HT1080 (cell line): ENCODE data around the gene KLF11. TPM values are rescaled to one million over a fixed set of nuclear protein-coding genes. Genes with fewer than 3 reads are reported as not detected.
"Not testable (repeated sequence)": the region's sequence is repeated elsewhere in the genome, so short reads cannot be mapped to it uniquely, and the experiment has no call there.

ENCODE experiments used
- DNase-seq: peaks from one replicate; pipeline ENCODE4 v3.0.0-alpha.2; 2015; ENCODE audit warnings: low read depth
- total RNA-seq: library from RNA; depleted of rRNA; stranded (reverse); fragments of >200 nt; shearing (Covaris generic); gene quantifications from 2 replicates; pipeline ENCODE4 v1.2.3, GENCODE V29; 2014

Gene KLF11
- total RNA-seq, 1 experiment from 2014 or later, result 3.7 TPM

- DNase-seq, result no peak
Observed at GRCh38 chr2:10009271-10009810, 34.0 kb upstream of the KLF11 start.

DNA sequence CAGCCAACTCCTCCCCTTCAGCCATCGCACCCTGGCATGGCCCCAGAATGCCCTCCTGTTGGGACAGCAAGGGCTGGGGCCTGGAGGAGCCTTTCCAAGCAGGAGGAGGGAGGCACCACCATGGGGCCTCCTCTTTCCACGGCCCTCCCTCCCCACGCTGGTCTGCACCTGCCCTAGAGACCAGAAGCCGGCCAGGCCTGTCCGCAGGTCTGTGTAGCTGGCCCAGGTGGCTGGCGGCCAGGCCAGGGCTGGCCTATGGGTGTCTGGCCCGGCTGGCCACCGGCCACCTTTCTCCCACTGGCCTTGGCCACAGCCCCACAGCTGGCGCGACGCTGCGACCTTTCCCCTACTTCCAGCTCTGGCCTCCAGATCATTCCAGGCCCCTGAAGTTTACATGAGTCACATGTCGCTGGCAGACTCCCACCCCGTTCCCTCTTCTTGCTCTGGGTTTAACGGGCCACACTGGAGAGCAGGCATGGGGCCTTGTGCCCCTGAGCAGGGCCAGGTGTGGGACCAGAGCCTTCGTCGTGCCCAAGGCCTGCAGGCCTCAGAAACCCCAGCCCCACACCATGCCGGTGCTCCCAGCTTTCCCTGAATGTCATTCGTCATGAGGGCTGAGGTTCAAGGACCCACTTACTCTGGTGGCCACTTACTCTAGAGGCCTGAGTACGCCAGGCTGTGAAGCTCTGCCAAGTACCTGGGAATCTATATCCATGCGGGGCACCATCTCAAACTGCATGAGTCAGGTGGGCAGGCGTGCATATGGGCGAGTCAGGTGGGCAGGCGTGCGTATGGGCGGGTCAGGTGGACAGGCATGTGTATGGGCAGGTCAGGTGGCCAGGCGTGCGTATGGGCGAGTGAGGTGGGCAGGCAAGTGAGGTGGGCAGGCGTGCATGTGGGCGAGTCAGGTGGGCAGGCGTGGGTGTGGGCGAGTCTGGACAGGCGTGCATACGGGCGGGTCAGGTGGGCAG is 33.3 kb upstream of the KLF11 start:
- no peak for DNase-seq

DNA sequence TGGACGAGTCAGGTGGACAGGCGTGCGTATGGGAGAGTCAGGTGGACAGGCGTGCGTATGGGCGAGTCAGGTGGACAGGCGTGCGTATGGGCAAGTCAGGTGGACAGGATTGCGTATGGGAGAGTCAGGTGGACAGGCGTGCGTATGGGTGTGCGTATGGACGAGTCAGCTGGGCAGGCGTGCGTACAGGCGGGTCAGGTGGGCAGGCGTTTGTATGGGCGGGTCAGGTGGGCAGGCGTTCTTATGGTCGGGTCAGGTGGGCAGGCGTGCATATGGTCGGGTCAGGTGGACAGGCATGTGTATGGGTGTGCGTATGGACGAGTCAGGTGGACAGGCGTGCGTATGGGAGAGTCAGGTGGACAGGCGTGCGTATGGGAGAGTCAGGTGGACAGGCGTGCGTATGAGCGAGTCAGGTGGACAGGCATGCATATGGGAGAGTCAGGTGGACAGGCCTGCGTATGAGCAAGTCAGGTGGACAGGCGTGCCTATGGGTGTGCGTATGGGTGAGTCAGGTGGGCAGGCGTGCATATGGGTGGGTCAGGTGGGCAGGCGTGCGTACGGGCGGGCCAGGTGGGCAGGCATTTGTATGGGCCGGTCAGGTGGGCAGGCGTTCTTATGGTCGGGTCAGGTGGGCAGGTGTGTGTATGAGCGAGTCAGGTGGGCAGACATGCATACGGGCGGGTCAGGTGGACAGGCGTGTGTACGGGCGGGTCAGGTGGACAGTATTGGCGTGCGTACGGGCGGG is 32.3 kb upstream of the KLF11 start:
- DNase-seq, result not testable (repeated sequence)

DNA sequence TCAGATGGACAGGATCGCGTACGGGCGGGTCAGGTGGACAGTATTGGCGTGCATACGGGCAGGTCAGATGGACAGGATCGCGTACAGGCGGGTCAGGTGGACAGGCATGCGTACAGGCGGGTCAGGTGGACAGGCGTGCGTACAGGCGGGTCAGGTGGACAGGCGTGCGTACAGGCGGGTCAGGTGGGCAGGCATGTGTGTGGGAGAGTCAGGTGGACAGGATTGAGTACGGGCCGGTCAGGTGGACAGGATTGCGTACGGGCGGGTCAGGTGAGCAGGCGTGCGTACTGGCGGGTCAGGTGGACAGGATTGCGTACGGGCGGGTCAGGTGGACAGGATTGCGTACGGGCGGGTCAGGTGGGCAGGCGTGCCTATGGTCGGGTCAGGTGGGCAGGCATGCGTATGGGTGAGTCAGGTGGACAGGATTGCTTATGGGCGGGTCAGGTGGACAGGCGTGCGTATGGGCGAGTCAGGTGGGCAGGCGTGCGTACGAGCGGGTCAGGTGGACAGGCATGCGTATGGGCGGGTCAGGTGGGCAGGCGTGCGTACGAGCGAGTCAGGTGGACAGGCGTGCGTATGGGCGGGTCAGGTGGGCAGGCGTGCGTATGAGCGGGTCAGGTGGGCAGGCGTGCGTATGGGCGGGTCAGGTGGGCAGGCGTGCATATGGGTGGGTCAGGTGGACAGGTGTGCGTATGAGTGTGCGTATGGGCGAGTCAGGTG is 31.6 kb upstream of the KLF11 start:
- not testable (repeated sequence) for DNase-seq

- not testable (repeated sequence) for DNase-seq
Observed at GRCh38 chr2:10012366-10012962, 30.9 kb upstream of the KLF11 start.

DNA sequence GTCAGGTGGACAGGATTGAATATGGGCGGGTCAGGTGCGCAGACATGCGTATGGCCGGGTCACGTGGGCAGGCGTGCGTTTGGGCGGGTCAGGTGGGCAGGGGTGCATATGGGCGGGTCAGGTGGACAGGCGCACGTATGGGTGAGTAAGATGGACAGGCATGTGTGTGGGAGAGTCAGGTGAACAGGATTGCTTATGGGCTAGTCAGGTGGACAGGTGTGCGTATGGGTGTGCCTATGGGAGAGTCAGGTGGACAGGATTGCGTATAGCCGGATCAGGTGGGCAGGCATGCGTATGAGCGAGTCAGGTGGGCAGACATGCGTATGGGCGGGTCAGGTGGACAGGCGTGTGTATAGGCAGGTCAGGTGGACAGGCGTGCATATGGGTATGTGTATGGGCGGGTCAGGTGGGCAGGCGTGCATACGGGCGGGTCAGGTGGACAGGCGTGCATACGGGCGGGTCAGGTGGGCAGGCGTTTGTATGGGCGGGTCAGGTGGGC is 30.3 kb upstream of the KLF11 start:
- DNase-seq, result no peak

DNA sequence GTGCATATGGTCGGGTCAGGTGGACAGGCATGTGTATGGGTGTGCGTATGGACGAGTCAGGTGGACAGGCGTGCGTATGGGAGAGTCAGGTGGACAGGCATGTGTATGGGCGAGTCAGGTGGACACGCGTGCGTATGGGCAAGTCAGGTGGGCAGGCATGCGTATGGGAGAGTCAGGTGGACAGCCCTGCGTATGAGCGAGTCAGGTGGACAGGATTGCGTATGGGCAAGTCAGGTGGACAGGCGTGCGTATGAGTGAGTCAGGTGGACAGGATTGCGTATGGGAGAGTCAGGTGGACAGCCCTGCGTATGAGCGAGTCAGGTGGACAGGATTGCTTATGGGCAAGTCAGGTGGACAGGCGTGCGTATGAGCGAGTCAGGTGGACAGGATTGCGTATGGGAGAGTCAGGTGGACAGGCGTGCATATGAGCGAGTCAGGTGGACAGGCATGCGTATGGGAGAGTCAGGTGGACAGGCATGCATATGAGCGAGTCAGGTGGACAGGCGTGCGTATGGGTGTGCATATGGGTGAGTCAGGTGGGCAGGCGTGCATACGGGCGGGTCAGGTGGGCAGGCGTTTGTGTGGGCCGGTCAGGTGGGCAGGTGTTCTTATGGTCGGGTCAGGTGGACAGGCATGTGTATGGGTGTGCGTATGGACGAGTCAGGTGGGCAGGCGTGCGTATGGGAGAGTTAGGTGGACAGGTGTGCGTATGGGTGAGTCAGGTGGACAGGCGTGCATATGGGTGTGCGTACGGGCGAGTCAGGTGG is 29.5 kb upstream of the KLF11 start:
- DNase-seq, result not testable (repeated sequence)

DNA sequence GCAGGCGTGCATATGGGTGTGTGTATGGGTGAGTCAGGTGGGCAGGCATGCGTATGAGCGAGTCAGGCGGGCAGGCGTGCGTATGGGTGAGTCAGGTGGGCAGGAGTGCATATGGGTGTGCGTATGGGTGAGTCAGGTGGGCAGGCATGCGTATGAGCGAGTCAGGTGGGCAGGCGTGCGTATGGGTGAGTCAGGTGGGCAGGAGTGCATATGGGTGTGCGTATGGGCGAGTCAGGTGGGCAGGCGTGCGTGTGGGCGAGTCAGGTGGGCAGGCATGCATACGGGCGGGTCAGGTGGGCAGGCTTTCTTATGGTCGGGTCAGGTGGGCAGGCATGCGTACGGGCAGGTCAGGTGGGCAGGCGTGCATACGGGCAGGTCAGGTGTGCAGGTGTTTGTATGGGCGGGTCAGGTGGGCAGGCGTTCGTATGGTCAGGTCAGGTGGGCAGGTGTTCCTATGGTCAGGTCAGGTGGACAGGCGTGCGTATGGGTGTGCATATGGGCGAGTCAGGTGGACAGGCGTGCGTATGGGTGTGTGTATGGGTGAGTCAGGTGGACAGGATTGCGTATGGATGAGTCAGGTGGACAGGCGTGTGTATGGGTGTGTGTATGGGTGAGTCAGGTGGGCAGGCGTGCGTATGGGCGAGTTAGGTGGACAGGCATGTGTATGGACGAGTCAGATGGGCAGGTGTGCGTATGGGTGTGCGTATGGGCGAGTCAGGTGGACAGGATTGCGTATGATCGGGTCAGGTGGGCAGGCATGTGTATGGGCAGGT is 28.7 kb upstream of the KLF11 start:
- no peak for DNase-seq

- not testable (repeated sequence) for DNase-seq
Observed at GRCh38 chr2:10015376-10015989, 27.9 kb upstream of the KLF11 start.

DNA sequence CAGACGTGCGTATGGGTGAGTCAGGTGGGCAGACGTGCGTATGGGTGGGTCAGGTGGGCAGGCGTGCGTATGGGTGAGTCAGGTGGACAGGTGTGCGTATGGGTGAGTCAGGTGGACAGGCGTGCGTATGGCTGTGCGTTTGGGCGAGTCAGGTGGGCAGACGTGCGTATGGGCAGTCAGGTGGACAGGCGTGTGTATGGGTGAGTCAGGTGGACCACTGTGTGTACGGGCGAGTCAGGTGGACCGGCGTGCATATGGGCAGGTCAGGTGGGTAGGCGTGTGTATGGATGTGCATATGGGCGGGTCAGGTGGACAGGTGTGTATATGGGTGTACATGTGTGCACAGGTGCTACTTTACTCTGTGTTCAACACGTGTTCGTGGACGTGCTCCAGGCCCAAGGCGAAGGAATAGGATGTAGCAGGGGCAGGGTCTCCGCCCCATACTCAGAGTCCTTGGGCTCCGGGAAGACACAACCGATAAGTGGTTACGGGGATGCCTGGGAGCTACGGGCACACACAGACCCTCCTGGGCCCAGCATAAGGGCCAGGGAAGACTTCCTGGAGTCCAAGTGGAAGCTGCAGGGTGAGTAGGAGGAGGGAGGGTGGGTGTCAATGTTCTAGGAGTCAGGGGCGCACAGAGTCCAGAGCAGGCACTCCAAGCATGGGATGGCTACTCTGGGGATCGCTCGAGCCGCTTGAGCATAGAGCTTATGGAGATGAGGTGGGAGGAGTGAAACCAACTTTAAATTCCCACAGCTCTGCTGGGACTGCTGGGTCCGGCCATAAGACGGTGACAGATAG is 27.1 kb upstream of the KLF11 start:
- no peak for DNase-seq

- no peak for DNase-seq
Observed at GRCh38 chr2:10016802-10017258, 26.5 kb upstream of the KLF11 start.

DNA sequence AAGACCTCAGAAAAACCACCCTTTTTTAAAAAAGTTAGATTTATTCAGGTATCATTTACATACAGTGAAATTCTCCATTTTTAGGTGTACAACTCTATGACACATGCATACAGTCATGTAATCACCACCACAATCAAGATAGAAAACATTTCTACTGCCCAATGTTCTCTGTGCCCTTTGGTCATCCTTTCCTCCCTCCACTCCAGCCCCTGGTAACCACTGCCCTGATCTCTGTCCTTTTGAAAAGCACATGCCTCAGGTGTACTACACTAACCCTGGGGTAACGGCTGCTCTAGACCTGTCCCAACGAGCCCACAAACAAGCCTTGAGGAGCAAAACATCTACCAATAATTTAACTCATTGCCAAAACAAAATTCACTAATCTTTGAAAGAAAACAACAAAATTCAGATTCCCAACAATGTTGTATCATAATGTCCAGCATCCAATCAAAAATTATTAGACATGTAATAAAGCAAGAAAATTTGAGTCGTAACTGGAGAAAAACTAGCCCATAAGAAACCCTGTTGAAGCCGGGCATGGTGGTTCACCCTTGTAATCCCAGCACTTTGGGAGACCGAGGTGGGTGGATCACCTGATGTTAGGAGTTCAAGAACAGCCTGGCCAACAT is 25.9 kb upstream of the KLF11 start:
- no peak for DNase-seq

- DNase-seq, result no peak
Observed at GRCh38 chr2:10019174-10019573, 24.2 kb upstream of the KLF11 start.

- no peak for DNase-seq
Observed at GRCh38 chr2:10019602-10020400, 23.5 kb upstream of the KLF11 start.

GRCh38 chr2:10022041-10022421 is 21.3 kb upstream of the KLF11 start:
- no peak for DNase-seq

GRCh38 chr2:10022445-10022844 is 20.9 kb upstream of the KLF11 start:
- DNase-seq, result no peak
